KMS-11 (cell line): ENCODE measurements around the gene SPOCK2.

Experiments
- H2AFZ ChIP-seq: fragments of 200-600 bp; sonication (generic); 2 replicates; pipeline ENCODE4 v1.6.1; 2016; ENCODE audit warnings: antibody characterized with exemption, mixed run types, low read depth
- H3K27ac ChIP-seq: fragments of 200-600 bp; sonication (generic); 2 replicates; pipeline ENCODE4 v1.6.1; 2016; ENCODE audit warnings: mild to moderate bottlenecking, mixed run types
- H3K27me3 ChIP-seq: fragments of 200-600 bp; sonication (generic); 2 replicates; pipeline ENCODE4 v1.6.1; 2017; ENCODE audit warnings: mild to moderate bottlenecking, low read depth, mixed run types, moderate library complexity; ENCODE audit not compliant: insufficient read depth
- H3K36me3 ChIP-seq: fragments of 200-600 bp; sonication (generic); 2 replicates; pipeline ENCODE4 v1.6.1; 2017; ENCODE audit warnings: mild to moderate bottlenecking, mixed run types; ENCODE audit not compliant: insufficient read depth
- H3K4me1 ChIP-seq: fragments of 200-600 bp; sonication (generic); 2 replicates; pipeline ENCODE4 v1.6.1; 2016; ENCODE audit warnings: mild to moderate bottlenecking, low read depth, mixed run types; ENCODE audit not compliant: poor library complexity, severe bottlenecking
- H3K4me2 ChIP-seq: fragments of 200-600 bp; sonication (generic); 2 replicates; pipeline ENCODE4 v1.7.0; 2016; ENCODE audit warnings: mild to moderate bottlenecking, mixed run types
- H3K4me3 ChIP-seq: fragments of 200-600 bp; sonication (generic); IDR thresholded peaks from 2 replicates; pipeline ENCODE4 v1.6.1; 2017; ENCODE audit warnings: low read depth, low read length, mixed read lengths; ENCODE audit not compliant: insufficient read depth
- H3K79me2 ChIP-seq: fragments of 200-600 bp; sonication (generic); 2 replicates; pipeline ENCODE4 v1.6.1; 2016; ENCODE audit warnings: low read depth, mixed run types; ENCODE audit not compliant: insufficient read depth
- H3K9ac ChIP-seq: fragments of 200-600 bp; sonication (generic); 2 replicates; pipeline ENCODE4 v1.6.1; 2016; ENCODE audit warnings: mild to moderate bottlenecking, mixed run types
- H4K20me1 ChIP-seq: fragments of 200-600 bp; sonication (generic); 2 replicates; pipeline ENCODE4 v1.6.1; 2016; ENCODE audit warnings: mild to moderate bottlenecking, mixed run types; ENCODE audit not compliant: insufficient read depth
- TF ChIP-seq, protein P1 (sequence below): fragments of 200-600 bp; sonication (generic); conservative IDR thresholded peaks from 2 replicates; pipeline ENCODE4 v1.6.1; 2017; ENCODE audit warnings: low read depth, mild to moderate bottlenecking, antibody characterized with exemption, low read length, moderate library complexity, mixed read lengths

Gene SPOCK2

DNA sequence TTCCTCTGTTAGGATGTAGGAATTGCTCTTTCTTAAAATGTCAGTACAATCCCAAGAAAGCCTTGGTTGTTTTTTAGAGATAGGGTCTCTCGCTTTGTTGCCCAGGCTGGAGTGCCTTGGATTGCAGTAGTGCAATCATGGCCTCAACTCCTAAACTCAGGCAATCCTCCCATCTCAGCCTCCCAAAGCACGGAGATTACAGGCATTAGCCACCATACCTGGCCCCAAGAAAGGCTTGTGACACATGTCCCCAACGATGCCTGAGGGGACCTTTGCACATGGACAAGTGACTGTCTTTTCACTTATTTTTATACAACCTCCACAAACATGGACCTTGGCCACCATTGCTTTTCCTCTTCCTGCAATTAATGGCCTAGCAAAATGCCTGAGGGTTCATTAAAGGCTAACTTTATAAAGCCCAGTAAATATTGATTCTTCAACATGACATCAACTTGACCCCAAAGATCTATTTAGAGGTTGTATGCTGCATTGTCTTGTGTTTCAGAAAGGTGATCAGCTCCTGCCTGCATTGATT is 10.0 kb upstream of the SPOCK2 start:
- Histone ChIP-seq H3K27me3 (no peaks in the 10 kb centered on the region), H4K20me1 (no peaks in the 10 kb centered on the region), H3K27ac (no peak overlapping the region), H3K9ac (no peak overlapping the region), H2AFZ (no peak overlapping the region), H3K36me3 (no peaks in the 10 kb centered on the region; the same call in 1 of the 2 replicates), H3K79me2 (no peaks in the 10 kb centered on the region), H3K4me3 (no peak overlapping the region), H3K4me1 (no peaks in the 10 kb centered on the region), H3K4me2 (no peak overlapping the region)
- TF ChIP-seq, protein P1, sequence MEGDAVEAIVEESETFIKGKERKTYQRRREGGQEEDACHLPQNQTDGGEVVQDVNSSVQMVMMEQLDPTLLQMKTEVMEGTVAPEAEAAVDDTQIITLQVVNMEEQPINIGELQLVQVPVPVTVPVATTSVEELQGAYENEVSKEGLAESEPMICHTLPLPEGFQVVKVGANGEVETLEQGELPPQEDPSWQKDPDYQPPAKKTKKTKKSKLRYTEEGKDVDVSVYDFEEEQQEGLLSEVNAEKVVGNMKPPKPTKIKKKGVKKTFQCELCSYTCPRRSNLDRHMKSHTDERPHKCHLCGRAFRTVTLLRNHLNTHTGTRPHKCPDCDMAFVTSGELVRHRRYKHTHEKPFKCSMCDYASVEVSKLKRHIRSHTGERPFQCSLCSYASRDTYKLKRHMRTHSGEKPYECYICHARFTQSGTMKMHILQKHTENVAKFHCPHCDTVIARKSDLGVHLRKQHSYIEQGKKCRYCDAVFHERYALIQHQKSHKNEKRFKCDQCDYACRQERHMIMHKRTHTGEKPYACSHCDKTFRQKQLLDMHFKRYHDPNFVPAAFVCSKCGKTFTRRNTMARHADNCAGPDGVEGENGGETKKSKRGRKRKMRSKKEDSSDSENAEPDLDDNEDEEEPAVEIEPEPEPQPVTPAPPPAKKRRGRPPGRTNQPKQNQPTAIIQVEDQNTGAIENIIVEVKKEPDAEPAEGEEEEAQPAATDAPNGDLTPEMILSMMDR: no peak

DNA sequence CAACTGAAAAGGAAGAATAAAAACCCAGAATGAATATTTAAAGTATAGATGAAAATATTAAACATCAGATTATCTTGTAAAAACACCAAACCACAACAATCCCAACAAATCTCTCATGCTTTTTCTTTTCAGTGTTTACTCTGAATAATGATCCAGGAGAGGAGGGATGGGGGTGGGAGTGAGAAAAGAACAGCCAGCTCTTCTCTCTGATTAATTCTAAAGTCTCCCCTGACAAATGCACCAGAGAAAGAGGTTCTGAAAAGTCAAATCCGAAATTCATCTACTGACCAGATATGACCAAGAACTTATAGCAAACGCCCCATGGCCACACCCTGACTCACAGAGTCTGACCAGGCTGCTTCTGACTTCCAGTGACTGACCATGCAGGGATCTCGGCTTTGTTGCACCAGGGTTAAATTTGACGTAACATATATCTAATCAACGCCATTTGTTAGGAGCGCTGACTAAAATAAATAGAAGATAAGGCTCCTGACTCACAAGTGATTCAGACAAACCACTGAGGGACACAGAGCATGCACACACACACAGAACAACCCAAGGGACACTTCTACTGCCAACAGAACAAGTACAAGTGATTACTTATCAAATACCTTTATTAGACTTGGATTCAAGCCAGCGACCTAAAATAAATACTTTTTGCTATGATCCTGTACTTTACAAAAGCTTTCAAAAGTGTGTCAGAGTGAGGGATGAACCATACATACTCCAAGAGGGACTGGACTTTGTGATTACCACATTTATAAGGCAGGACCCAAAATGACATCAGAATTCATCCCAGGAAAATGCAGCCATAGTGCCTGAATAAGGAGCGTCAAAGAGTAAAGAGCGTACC is 9.3 kb upstream of the SPOCK2 start:
- no peak overlapping the region for H3K27ac ChIP-seq
- no peaks in the 10 kb centered on the region for H3K79me2 ChIP-seq

DNA sequence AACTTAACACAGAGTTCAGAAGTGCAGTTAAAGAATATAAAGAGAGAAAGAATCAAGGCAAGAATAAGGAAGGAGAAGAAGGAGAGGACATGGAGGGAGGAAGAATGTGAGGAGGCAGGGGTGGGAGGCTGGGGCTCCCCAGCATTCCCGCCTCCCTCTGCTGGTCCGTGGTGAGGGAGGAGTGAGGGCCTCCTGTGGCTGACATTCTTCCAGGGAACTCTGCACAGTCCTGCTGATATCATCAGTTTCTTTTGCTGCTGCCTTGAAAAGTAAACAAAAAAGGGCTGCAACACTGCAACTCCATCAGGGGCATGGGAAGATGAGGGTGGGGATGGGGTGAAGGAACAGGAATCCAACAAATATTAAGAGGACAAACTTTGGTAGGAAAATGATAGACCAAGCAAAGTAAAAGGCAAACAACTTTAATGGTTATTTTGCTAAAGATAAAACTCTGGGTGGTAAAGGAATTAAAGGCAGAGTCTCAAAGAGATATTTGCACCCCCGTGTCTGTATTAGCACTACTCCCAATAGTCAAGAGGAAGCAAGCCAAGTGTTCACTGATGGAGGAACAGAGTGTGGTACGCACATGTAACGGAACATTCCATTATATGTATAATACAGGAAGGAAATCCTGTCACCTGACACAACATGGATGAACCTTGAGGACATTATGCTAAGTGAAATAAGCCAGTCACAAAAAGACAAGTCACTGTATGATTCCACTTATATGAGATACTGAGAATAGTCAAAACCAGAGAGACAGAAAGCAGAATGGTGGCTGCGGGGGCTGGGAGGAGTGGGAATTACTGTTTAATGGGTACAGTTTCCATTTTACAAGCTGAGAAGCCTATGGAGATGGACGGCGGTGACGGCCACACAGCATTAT is 8.0 kb upstream of the SPOCK2 start:
- Histone ChIP-seq H3K4me2 (no peak overlapping the region), H2AFZ (no peak overlapping the region), H3K27me3 (no peaks in the 10 kb centered on the region), H3K4me1 (no peaks in the 10 kb centered on the region), H3K27ac (no peak overlapping the region), H3K36me3 (no peaks in the 10 kb centered on the region; the same call in 1 of the 2 replicates), H3K4me3 (no peak overlapping the region), H3K9ac (no peak overlapping the region), H3K79me2 (no peaks in the 10 kb centered on the region), H4K20me1 (no peaks in the 10 kb centered on the region)
- TF ChIP-seq, protein P1: no peak

More for the DNA sequence above, 9.3 kb upstream of the SPOCK2 start:
- Histone ChIP-seq H3K4me2 (no peak overlapping the region), H2AFZ (no peak overlapping the region), H4K20me1 (no peaks in the 10 kb centered on the region), H3K4me1 (no peaks in the 10 kb centered on the region), H3K9ac (no peak overlapping the region), H3K27me3 (no peaks in the 10 kb centered on the region), H3K4me3 (no peak overlapping the region), H3K36me3 (no peaks in the 10 kb centered on the region; the same call in 1 of the 2 replicates)
- TF ChIP-seq, protein P1: no peak

DNA sequence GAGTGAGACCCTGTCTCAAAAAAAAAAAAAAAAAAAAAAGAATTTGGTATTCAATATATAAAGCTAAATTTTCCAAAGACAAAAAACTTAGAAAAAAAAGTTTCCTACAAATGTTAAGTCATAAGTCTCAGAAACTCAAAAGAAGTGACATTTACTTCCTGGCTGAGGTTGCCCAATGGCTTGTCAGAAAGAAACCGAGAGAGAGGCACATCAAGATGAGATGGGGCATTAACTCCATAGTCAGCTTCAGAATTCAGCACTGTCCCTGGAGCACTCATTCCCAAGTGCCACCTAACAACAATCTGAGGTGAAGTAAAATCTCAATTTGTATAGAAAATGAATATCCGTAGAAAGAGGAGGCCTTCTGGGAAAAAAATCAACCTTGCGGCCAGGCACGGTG is 6.8 kb upstream of the SPOCK2 start:
- H3K4me2 ChIP-seq: no peak overlapping the region
- no peak overlapping the region for H3K4me3 ChIP-seq
- H3K4me1 ChIP-seq: no peaks in the 10 kb centered on the region
- H4K20me1 ChIP-seq: no peaks in the 10 kb centered on the region
- H3K79me2 ChIP-seq: no peaks in the 10 kb centered on the region
- no peaks in the 10 kb centered on the region for H3K27me3 ChIP-seq
- H3K27ac ChIP-seq: no peak overlapping the region
- no peak overlapping the region for H2AFZ ChIP-seq
- H3K9ac ChIP-seq: no peak overlapping the region
- H3K36me3 ChIP-seq: no peaks in the 10 kb centered on the region; the same call in 1 of the 2 replicates
- TF ChIP-seq, protein P1: no peak
